ENCODE data around the gene HDLBP.
A peak's percentile ranks its signal among the peaks of the same experiment; 100 is the strongest.

Gene HDLBP

DNA sequence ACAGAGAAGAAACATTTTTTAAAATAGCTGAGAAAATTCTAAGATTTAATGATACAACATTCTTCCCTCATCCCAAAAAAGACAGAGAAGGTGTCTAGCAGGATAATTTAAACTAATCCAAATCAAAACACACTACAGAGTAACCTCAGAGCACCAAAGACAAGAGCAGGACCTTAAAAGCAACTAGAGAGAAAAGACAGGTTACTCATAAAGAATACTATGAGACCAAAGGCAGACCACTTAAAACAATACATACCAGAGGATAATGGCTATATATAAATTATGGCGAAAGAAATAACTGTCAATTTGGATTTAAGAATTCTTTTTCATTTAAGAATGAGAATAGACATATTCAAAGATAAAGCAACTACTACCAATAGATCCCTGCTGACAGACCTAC lies 40.0 kb downstream of the HDLBP start:
- H3K4me1 ChIP-seq (ENCODE audit: control insufficient read depth, low read depth, low read length), result peaks cover 12% of the 10 kb centered on the region
- H2BK5ac ChIP-seq (ENCODE audit: low read length), result no peak overlapping the region
- H3K79me1 ChIP-seq (ENCODE audit: low read length), result peaks cover 19% of the 10 kb centered on the region
- H2BK120ac ChIP-seq (ENCODE audit: low read depth, low read length), result no peak overlapping the region
- no peak overlapping the region for H3K9ac ChIP-seq (ENCODE audit: low read length)
- H2AK5ac ChIP-seq (ENCODE audit: low read length), result no peak overlapping the region
- H4K5ac ChIP-seq (ENCODE audit: low read length), result no peak overlapping the region
- H3K27ac ChIP-seq (ENCODE audit: low read depth, low read length), result no peak overlapping the region
- no peak overlapping the region for H3K18ac ChIP-seq (ENCODE audit: low read length)
- H4K8ac ChIP-seq (ENCODE audit: low read depth, low read length), result no peak overlapping the region
- peaks cover 40% of the 10 kb centered on the region for H3K79me2 ChIP-seq (ENCODE audit: control insufficient read depth, insufficient read depth, low read length)
- H2BK15ac ChIP-seq (replicated peaks; ENCODE audit: low read depth), result no peak overlapping the region
- DNase-seq, result no peak
- no peak overlapping the region for H3K4me2 ChIP-seq (ENCODE audit: low read length)
- no CpG with 5 or more reads among the region's 1 CpG for WGBS (ENCODE audit: extremely low coverage, insufficient coverage, low lambda C conversion rate)
- no peak overlapping the region for H3K4me3 ChIP-seq (ENCODE audit: low read length)
- no peak overlapping the region for H3K56ac ChIP-seq (ENCODE audit: low read length)
- no peaks in the 10 kb centered on the region for H3K27me3 ChIP-seq (ENCODE audit: insufficient read depth, low read length, poor library complexity)
- H3K4ac ChIP-seq (ENCODE audit: low read depth, low read length), result no peak overlapping the region
- H3K36me3 ChIP-seq (ENCODE audit: control insufficient read depth, insufficient read depth, low read length), result no peaks in the 10 kb centered on the region
- H3K23ac ChIP-seq (ENCODE audit: low read length), result no peak overlapping the region

DNA sequence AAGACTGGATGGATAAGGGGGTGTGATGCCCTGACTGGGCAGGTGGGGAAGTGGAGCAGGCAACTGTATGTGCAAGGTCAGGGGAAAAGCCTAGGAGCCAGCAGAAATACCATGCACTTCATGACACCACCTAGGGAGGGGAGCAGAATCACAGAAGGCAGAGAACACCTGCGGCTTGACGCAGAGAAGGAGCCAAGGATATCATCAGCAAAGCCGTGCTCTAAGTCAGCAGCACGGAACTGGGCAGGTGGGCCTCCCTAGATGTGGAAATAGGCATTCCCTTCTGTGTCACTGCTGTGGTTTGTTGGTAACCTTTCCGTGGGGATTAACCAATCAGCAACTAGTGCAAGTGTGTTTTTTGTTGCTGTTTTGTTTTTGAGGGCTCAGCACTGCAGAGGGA lies 41.3 kb downstream of the HDLBP start:
- Histone ChIP-seq H3K79me1 (ENCODE audit: low read length) (peaks cover 22% of the 10 kb centered on the region), H2BK5ac (ENCODE audit: low read length) (no peak overlapping the region), H3K9ac (ENCODE audit: low read length) (no peak overlapping the region), H3K23ac (ENCODE audit: low read length) (no peak overlapping the region), H2BK15ac (replicated peaks; ENCODE audit: low read depth) (no peak overlapping the region), H3K79me2 (ENCODE audit: control insufficient read depth, insufficient read depth, low read length) (peaks cover 51% of the 10 kb centered on the region), H3K4ac (ENCODE audit: low read depth, low read length) (no peak overlapping the region), H2BK120ac (ENCODE audit: low read depth, low read length) (no peak overlapping the region), H4K8ac (ENCODE audit: low read depth, low read length) (no peak overlapping the region), H3K4me3 (ENCODE audit: low read length) (no peak overlapping the region), H2AK5ac (ENCODE audit: low read length) (no peak overlapping the region), H3K56ac (ENCODE audit: low read length) (no peak overlapping the region), H3K18ac (ENCODE audit: low read length) (no peak overlapping the region), H3K27ac (ENCODE audit: low read depth, low read length) (no peak overlapping the region), H3K4me1 (ENCODE audit: control insufficient read depth, low read depth, low read length) (peaks cover 5% of the 10 kb centered on the region), H3K27me3 (ENCODE audit: insufficient read depth, low read length, poor library complexity) (no peaks in the 10 kb centered on the region), H3K36me3 (ENCODE audit: control insufficient read depth, insufficient read depth, low read length) (no peaks in the 10 kb centered on the region), H3K4me2 (ENCODE audit: low read length) (no peak overlapping the region), H4K5ac (ENCODE audit: low read length) (no peak overlapping the region)
- no CpG with 5 or more reads among the region's 5 CpGs for WGBS (ENCODE audit: extremely low coverage, insufficient coverage, low lambda C conversion rate)
- peak; percentile 59 for DNase-seq

DNA sequence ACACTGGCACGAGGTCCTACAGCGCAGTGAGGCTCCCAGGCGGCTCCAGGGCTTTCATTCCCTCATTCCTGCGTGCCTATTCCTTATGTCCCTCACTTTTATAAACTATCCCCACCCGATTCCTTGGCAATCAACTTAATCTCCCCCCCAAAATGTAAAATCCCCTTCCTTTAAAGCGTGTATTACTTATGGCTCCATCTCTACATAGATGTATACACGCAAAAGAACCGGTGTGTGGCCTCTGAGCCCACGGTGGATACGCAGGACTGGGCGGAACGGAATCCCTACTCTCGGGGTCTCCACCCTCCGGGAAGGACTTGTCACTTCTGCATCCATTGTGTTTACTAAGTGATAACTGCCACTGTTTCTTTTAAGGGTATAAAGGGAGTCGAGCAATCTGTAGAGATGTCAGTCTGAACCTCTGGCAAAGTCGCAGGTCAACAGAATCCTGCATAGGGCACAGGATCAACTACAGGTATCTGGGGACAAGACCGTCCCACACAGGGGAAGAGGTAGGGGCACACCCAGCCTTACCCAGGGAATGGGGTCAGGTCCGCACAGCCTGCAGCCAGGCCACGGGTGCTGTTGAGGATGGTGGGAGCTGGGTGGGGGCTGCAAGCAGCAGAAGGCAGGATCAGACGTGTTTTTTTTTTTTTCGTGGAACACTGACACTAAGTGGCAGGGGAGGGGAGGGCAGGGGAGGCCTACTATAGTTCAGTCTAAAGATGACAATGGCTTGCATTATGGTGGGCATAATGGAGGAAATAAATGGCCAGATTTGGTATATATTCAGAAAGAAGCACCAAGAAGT lies 42.1 kb downstream of the HDLBP start:
- Histone ChIP-seq H4K8ac (ENCODE audit: low read depth, low read length) (no peak overlapping the region), H2BK5ac (ENCODE audit: low read length) (no peak overlapping the region), H3K4me2 (ENCODE audit: low read length) (peak overlapping the region; percentile 74), H4K5ac (ENCODE audit: low read length) (no peak overlapping the region), H3K9ac (ENCODE audit: low read length) (peak overlapping the region; percentile 70), H3K4ac (ENCODE audit: low read depth, low read length) (no peak overlapping the region), H3K4me3 (ENCODE audit: low read length) (no peak overlapping the region), H3K18ac (ENCODE audit: low read length) (no peak overlapping the region), H3K23ac (ENCODE audit: low read length) (no peak overlapping the region), H2BK120ac (ENCODE audit: low read depth, low read length) (no peak overlapping the region), H3K27ac (ENCODE audit: low read depth, low read length) (no peak overlapping the region), H3K36me3 (ENCODE audit: control insufficient read depth, insufficient read depth, low read length) (no peaks in the 10 kb centered on the region), H3K56ac (ENCODE audit: low read length) (peak overlapping the region; percentile 80), H3K79me1 (ENCODE audit: low read length) (peaks cover 26% of the 10 kb centered on the region), H2BK15ac (replicated peaks; ENCODE audit: low read depth) (no peak overlapping the region), H3K79me2 (ENCODE audit: control insufficient read depth, insufficient read depth, low read length) (peaks cover 53% of the 10 kb centered on the region), H3K4me1 (ENCODE audit: control insufficient read depth, low read depth, low read length) (peaks cover 5% of the 10 kb centered on the region), H3K27me3 (ENCODE audit: insufficient read depth, low read length, poor library complexity) (no peaks in the 10 kb centered on the region), H2AK5ac (ENCODE audit: low read length) (no peak overlapping the region)
- DNase-seq, result peak; percentile 25
- no CpG with 5 or more reads among the region's 21 CpGs for WGBS (ENCODE audit: extremely low coverage, insufficient coverage, low lambda C conversion rate)

DNA sequence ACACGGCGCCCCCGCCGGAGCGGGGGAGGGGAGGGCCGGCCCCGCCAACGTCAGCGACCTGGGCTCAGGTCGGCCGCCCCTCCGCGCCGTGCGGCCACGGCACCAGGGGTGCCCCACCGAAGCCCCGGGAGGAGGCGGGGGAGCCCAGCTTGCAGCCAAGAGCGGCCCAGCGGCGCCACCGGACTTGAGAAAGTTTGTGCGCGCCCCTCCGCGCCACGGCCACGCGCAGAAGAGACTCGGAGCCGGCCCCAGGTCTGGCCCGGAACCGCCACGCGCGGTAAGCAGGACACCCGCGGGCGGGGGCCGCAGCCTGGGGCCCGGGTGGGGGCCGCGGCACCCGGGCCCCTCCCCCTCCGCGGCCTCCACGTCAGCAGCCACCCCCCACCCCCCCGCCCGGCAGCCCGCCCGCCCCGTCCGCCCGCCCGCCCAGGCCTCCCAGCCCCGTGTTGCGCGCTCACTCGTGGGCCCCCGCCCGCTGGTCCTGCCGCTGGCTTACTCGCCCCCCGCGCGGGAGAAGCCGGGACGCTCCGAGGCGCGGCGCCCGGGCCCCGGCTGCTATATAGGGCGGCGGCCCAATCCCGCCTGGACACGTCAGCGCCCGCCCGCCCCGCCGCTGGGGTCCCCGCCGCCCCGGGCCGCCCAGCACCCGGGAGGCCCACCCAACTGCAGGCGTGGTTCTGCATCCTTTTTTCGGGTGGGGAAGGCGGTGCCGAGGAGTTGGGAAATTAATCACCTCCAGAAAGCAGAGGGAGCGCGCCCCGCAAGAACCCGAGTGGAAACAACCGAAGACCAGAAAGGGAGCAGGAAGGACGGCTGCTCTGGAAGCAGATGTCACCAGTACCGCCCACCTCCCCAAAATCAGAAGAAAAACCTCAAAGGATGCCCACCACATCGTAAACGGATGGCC lies 42.9 kb downstream of the HDLBP start:
- Histone ChIP-seq H3K27ac (ENCODE audit: low read depth, low read length) (peak overlapping the region; percentile 38), H3K4ac (ENCODE audit: low read depth, low read length) (peak overlapping the region; percentile 97), H3K4me1 (ENCODE audit: control insufficient read depth, low read depth, low read length) (peaks cover 5% of the 10 kb centered on the region), H2BK120ac (ENCODE audit: low read depth, low read length) (peak overlapping the region; percentile 21), H3K4me2 (ENCODE audit: low read length) (peak overlapping the region; percentile 74), H3K27me3 (ENCODE audit: insufficient read depth, low read length, poor library complexity) (no peaks in the 10 kb centered on the region), H3K4me3 (ENCODE audit: low read length) (peak overlapping the region; percentile 71), H3K56ac (ENCODE audit: low read length) (peak overlapping the region; percentile 88), H3K18ac (ENCODE audit: low read length) (peak overlapping the region; percentile 99), H4K8ac (ENCODE audit: low read depth, low read length) (no peak overlapping the region), H2BK15ac (replicated peaks; ENCODE audit: low read depth) (no peak overlapping the region), H3K23ac (ENCODE audit: low read length) (no peak overlapping the region), H3K79me2 (ENCODE audit: control insufficient read depth, insufficient read depth, low read length) (peaks cover 53% of the 10 kb centered on the region), H2BK5ac (ENCODE audit: low read length) (no peak overlapping the region), H3K9ac (ENCODE audit: low read length) (peak overlapping the region; percentile 84), H3K79me1 (ENCODE audit: low read length) (peaks cover 30% of the 10 kb centered on the region), H3K36me3 (ENCODE audit: control insufficient read depth, insufficient read depth, low read length) (peaks cover 3% of the 10 kb centered on the region), H2AK5ac (ENCODE audit: low read length) (no peak overlapping the region), H4K5ac (ENCODE audit: low read length) (no peak overlapping the region)
- no CpG with 5 or more reads among the region's 102 CpGs for WGBS (ENCODE audit: extremely low coverage, insufficient coverage, low lambda C conversion rate)
- DNase-seq, result peak; percentile 45

DNA sequence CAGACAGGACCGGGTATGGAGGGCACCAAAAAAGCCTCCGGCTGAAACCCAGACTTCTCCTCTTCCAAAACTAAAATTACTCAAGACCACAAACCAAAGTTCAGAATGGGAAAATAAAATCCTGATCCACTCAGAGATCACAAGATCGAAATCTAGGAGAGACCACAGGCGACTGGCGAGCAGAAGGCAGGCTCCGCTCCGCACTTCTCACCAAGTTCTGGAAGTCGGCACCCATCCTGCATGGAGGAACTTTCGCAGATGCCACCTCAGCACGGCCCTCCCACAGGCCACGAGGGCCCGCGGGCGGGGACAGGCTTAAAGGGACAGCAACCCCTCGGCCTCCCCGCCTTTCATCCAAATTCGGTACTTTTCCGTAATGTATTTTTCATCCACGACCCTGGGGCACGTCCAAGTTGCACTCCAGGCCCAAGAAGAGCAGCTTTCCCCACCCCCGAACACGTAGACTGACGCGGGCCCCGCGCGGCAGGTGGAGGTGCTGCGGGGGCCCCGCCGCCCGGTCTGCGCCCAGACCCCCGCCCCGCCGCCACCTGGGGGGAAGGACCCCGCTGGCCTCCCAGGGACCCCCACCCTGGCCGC lies 43.7 kb downstream of the HDLBP start:
- WGBS (ENCODE audit: extremely low coverage, insufficient coverage, low lambda C conversion rate), result no CpG with 5 or more reads among the region's 37 CpGs
- no peak overlapping the region for H3K27ac ChIP-seq (ENCODE audit: low read depth, low read length)

More for the DNA sequence above, 43.7 kb downstream of the HDLBP start:
- H2BK5ac ChIP-seq (ENCODE audit: low read length), result no peak overlapping the region
- H2AK5ac ChIP-seq (ENCODE audit: low read length), result no peak overlapping the region
- peak overlapping the region; percentile 73 for H3K4me2 ChIP-seq (ENCODE audit: low read length)
- no peak overlapping the region for H2BK15ac ChIP-seq (replicated peaks; ENCODE audit: low read depth)
- H3K27me3 ChIP-seq (ENCODE audit: insufficient read depth, low read length, poor library complexity), result no peaks in the 10 kb centered on the region
- peak overlapping the region; percentile 88 for H3K56ac ChIP-seq (ENCODE audit: low read length)
- peak overlapping the region; percentile 97 for H3K4ac ChIP-seq (ENCODE audit: low read depth, low read length)
- H3K79me1 ChIP-seq (ENCODE audit: low read length), result peaks cover 34% of the 10 kb centered on the region
- H3K9ac ChIP-seq (ENCODE audit: low read length), result peak overlapping the region; percentile 84
- H3K79me2 ChIP-seq (ENCODE audit: control insufficient read depth, insufficient read depth, low read length), result peaks cover 57% of the 10 kb centered on the region
- peaks cover 3% of the 10 kb centered on the region for H3K36me3 ChIP-seq (ENCODE audit: control insufficient read depth, insufficient read depth, low read length)
- peak overlapping the region; percentile 99 for H3K18ac ChIP-seq (ENCODE audit: low read length)
- H4K5ac ChIP-seq (ENCODE audit: low read length), result no peak overlapping the region
- H4K8ac ChIP-seq (ENCODE audit: low read depth, low read length), result no peak overlapping the region
- H3K23ac ChIP-seq (ENCODE audit: low read length), result no peak overlapping the region
- H3K4me3 ChIP-seq (ENCODE audit: low read length), result peak overlapping the region; percentile 71
- no peak overlapping the region for H2BK120ac ChIP-seq (ENCODE audit: low read depth, low read length)
- peak; percentile 57 for DNase-seq
- H3K4me1 ChIP-seq (ENCODE audit: control insufficient read depth, low read depth, low read length), result peaks cover 5% of the 10 kb centered on the region

Data from mesendoderm (in vitro differentiated cells).